ENCODE data around the gene ATG4C. TPM values are rescaled to one million over a fixed set of nuclear protein-coding genes. Genes with fewer than 3 reads are reported as not detected.

Gene ATG4C
- total and polyA plus RNA-seq, 10 of the 15 experiments (the other 5 are each of a cell fraction or from before 2014, with no cell fraction given), result 8.1 to 30.9 (median 18.9) TPM

DNA sequence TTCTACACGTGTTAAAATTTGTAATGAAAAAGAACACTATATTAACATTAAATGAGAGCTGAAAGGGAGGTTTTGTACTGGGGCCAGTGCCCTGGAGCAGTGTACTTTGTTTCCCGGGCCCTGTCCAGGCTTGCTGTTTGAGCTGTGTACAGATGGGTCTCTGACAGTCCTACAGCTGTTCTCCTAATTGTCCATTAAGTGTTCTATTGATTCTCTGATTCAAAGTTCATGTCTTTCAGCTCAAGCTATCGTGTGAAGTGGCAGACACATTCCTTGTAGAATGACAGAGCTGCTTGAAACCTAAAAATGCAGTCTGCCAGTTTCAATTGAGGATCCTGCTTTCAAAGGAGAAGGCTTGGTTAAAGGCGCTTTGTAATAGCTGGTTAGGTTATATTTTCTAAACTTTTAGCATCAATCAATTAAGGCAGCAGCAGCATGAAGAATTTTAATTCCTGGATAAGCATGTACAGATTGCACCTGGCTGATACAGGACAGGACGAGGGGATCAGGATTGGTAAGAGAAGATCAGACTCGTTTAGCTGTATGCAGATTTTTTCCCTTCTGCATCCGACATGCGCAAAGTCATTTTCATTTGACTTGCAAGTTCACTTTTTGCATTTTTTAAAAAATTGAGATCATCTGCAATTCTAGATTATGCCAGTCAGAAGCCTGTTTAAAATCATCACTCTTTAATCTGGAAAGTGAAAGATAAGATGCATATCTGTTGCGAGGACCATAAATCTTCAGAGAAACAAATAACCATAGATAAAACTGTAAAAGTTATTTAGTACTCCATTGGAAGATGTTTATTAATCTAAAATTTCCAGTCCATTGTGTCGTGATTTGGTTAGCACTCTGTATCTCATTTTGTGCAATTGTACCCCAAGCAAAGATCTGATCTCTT lies 98.5 kb downstream of the ATG4C start:
- DNase-seq (ENCODE audit: low read depth, low spot score) (no peak), ATAC-seq (no peak), FAIRE-seq (no peak)
- no TSS peak for BruUV-seq (replicated peaks)
- Histone ChIP-seq H3K9ac (ENCODE audit: control insufficient read depth, insufficient read depth, low read length) (no peak overlapping the region), H3K4me2 (ENCODE audit: control insufficient read depth, insufficient read depth) (no peak overlapping the region), H3K4me1 (ENCODE audit: control insufficient read depth, insufficient read depth, low read length) (no peaks in the 10 kb centered on the region), H3K27me3 (replicated peaks in 1 of 2; ENCODE audit: control insufficient read depth in 2 of 2, insufficient read depth in 2 of 2, low read length in 1 of 2) (no peaks in the 10 kb centered on the region), H3K27ac (ENCODE audit: control insufficient read depth, insufficient read depth) (no peak overlapping the region), H3K36me3 (ENCODE audit: control insufficient read depth in 2 of 2, insufficient read depth in 2 of 2, low read length in 1 of 2) (no peaks in the 10 kb centered on the region), H4K20me1 (ENCODE audit: control insufficient read depth, insufficient read depth) (no peaks in the 10 kb centered on the region), H2AFZ (ENCODE audit: control insufficient read depth, low read depth, low read length) (no peak overlapping the region), H3K79me2 (ENCODE audit: control insufficient read depth, insufficient read depth, low read length) (no peaks in the 10 kb centered on the region), H3K4me3 (no peak overlapping the region), H3K9me3 (replicated peaks; ENCODE audit: control insufficient read depth, insufficient read depth, low read length) (no peaks in the 10 kb centered on the region)
- SMC1A ChIA-PET (ENCODE audit: uncharacterized antibody, unreplicated experiment), result no interaction called here
- POLR2A ChIA-PET, result no interaction called here
- RAD21 ChIA-PET (ENCODE audit: unreplicated experiment), result no interaction called here
- TF ChIP-seq TCF3 (IDR thresholded peaks at IDR 0.05; ENCODE audit: borderline replicate concordance, insufficient read depth, low read depth, low read length), result no peak
- no peak for TF ChIP-seq NRF1 (conservative IDR thresholded peaks at IDR 0.05; ENCODE audit: low read depth, low read length)
- TF ChIP-seq TAF1 (IDR thresholded peaks at IDR 0.05; ENCODE audit: borderline replicate concordance, low read depth, low read length), result no peak
- TF ChIP-seq NR2C1 (IDR thresholded peaks at IDR 0.05), result no peak
- no peak for TF ChIP-seq EED (IDR thresholded peaks at IDR 0.05; ENCODE audit: low read depth)
- TF ChIP-seq, protein P1, sequence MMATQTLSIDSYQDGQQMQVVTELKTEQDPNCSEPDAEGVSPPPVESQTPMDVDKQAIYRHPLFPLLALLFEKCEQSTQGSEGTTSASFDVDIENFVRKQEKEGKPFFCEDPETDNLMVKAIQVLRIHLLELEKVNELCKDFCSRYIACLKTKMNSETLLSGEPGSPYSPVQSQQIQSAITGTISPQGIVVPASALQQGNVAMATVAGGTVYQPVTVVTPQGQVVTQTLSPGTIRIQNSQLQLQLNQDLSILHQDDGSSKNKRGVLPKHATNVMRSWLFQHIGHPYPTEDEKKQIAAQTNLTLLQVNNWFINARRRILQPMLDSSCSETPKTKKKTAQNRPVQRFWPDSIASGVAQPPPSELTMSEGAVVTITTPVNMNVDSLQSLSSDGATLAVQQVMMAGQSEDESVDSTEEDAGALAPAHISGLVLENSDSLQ (IDR thresholded peaks at IDR 0.05), result no peak
- TF ChIP-seq ASH2L (IDR thresholded peaks at IDR 0.05; ENCODE audit: borderline replicate concordance, low read depth), result no peak
- TF ChIP-seq, protein P2, sequence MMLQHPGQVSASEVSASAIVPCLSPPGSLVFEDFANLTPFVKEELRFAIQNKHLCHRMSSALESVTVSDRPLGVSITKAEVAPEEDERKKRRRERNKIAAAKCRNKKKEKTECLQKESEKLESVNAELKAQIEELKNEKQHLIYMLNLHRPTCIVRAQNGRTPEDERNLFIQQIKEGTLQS (IDR thresholded peaks at IDR 0.05; ENCODE audit: borderline replicate concordance, extremely low read depth, low read depth, low read length), result no peak
- TF ChIP-seq KAT2A (conservative IDR thresholded peaks at IDR 0.05; ENCODE audit: control insufficient read depth, low read depth, low read length), result no peak
- TF ChIP-seq, protein P3, sequence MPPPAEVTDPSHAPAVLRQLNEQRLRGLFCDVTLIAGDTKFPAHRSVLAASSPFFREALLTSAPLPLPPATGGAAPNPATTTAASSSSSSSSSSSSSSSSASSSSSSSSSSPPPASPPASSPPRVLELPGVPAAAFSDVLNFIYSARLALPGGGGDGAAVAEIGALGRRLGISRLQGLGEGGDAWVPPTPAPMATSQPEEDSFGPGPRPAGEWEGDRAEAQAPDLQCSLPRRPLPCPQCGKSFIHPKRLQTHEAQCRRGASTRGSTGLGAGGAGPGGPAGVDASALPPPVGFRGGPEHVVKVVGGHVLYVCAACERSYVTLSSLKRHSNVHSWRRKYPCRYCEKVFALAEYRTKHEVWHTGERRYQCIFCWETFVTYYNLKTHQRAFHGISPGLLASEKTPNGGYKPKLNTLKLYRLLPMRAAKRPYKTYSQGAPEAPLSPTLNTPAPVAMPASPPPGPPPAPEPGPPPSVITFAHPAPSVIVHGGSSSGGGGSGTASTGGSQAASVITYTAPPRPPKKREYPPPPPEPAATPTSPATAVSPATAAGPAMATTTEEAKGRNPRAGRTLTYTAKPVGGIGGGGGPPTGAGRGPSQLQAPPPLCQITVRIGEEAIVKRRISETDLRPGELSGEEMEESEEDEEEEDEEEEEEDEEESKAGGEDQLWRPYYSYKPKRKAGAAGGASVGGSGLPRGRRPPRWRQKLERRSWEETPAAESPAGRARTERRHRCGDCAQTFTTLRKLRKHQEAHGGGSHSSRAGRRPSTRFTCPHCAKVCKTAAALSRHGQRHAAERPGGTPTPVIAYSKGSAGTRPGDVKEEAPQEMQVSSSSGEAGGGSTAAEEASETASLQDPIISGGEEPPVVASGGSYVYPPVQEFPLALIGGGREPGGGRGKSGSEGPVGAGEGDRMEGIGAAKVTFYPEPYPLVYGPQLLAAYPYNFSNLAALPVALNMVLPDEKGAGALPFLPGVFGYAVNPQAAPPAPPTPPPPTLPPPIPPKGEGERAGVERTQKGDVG (CRISPR knock-in tag; IDR thresholded peaks at IDR 0.05), result no peak
- TF ChIP-seq MYC (IDR thresholded peaks at IDR 0.05; ENCODE audit: insufficient read depth, insufficient read length, insufficient replicate concordance, low read length, severe bottlenecking), result no peak
- no peak for TF ChIP-seq TARDBP (IDR thresholded peaks at IDR 0.05; ENCODE audit: borderline replicate concordance)
- intact Hi-C loops (cut with micrococcal nuclease; ENCODE audit: unreplicated experiment) (no loop called here), in situ Hi-C loops (cut with MboI) (no loop called here)
- CTCF ChIA-PET, result interaction anchor here (0.5 to 4.1 kb wide), 6 partner anchors 17 to 402 kb away, joined by 3 to 19 read pairs (median 4); no protein-coding TSS in a partner anchor
- WGBS (ENCODE audit: insufficient coverage, insufficient replicate concordance, low lambda C conversion rate, missing lambda C conversion rate), result 41% methylated on average over 10 of the region's 10 CpGs
